NCI-H1694 treated with DMSO at 0.1 percent for 48 hours (cell line): ENCODE results near the gene SCGB1D1.

ENCODE experiments used
- DNase-seq: peaks from one replicate; lab custom pipeline; 2025; lab: John Stamatoyannopoulos, UW

Gene SCGB1D1

DNA sequence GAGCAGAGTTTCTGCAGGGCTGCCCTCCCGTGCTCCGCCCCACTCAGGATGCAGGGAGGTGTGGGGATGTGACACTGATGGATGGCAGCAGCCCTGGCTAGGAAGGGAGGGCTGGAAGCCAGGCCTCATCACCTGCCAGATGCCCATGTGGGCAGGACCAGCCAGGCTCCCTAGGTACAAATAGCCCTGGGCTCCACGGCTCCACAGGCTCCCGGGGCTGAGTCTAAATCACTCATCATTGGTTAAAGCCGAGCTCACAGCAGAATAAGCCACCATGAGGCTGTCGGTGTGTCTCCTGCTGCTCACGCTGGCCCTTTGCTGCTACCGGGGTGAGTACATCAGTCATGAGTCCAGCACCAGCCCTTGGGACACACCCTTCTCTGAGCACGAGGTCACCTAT, at the start of gene SCGB1D1:
TSS of gene SCGB1D1 (plus strand) at position 206 of the 400 bp plus-strand sequence. CDS start at position 275, 69 bp downstream.
- no peak for DNase-seq

GRCh38 chr11:62140304-62141110, 49.5 kb upstream of the SCGB1D1 start:
- DNase-seq, result no peak

DNA sequence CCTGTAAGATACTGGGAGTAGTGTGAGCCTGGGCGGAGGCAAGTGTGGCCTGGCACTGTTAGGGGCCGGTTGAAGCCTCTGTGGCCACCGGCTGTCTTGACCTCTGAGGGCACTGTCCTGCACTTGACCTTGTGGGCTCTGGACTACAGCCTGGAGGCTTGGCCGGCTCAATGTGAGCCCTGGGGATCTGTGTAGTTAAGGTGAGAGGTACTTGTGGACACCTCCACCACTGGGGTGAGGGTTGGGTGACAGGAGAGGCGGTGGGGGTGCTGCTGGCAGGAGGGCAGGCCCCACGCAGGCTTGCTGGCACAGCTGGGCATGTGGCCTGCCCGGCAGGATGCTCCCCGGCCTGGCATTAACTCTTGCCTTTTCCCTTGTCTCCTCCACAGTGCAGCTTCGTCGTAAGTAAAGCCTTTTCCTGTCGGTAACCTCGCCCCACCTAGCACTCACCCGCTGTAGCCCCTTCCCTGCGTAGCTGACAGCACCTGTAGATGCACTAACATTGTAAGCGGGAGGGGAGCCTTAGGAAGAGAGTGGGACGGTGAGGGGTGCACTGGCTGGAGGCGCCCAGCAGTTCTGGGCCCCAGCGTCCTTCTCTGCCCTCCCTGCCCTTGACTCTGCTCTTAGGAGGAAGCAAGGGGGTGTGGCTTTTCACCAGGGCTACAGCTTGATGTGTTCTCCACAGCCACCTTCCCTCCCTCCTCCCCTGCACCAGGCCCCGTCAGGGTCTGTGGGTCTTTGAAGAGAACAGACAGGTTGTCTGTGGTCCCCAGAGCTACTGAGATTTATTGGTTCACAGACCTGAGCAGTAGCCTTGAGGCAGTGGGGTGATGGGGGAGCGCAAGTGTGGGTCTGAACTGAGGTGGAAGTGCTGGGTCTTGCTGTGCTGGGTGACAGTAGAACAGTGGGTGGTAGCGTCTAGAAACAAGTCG, 48.6 kb upstream of the SCGB1D1 start:
- DNase-seq, result no peak

GRCh38 chr11:62142043-62142375, 48.0 kb upstream of the SCGB1D1 start:
- no peak for DNase-seq

GRCh38 chr11:62142921-62143320, 47.1 kb upstream of the SCGB1D1 start:
- DNase-seq, result no peak

- no peak for DNase-seq
Observed at GRCh38 chr11:62143727-62144126, 46.3 kb upstream of the SCGB1D1 start.

- DNase-seq, result no peak
Observed at GRCh38 chr11:62144641-62145255, 45.3 kb upstream of the SCGB1D1 start.

DNA sequence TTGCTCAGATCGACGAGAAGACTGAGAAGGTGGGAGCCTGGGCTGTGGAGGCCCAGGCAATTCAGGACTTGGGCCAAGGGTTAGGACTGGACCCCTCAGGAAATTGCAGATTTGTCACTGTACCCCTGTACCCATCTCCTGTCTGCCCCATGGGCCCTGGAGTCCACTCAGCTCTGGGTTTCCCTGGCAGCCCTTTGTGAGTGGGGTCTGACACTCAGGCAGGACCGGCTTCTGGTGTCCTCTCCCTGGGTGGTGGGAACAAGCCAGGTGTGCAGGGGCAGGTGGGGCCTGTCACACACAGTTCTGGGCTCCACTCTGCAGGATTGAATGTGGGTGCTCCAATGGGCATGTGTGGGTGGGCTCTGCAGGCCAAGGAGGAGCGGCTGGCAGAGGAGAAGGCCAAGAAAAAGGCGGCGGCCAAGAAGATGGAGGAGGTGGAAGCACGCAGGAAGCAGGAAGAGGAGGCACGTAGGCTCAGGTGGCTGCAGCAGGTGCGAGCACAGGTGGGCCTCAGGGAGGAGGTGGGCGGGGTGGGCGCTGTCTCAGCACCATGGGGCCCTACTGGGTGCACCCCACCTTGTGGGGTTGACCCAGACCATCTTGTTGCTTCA, 44.6 kb upstream of the SCGB1D1 start:
- DNase-seq, result no peak

DNA sequence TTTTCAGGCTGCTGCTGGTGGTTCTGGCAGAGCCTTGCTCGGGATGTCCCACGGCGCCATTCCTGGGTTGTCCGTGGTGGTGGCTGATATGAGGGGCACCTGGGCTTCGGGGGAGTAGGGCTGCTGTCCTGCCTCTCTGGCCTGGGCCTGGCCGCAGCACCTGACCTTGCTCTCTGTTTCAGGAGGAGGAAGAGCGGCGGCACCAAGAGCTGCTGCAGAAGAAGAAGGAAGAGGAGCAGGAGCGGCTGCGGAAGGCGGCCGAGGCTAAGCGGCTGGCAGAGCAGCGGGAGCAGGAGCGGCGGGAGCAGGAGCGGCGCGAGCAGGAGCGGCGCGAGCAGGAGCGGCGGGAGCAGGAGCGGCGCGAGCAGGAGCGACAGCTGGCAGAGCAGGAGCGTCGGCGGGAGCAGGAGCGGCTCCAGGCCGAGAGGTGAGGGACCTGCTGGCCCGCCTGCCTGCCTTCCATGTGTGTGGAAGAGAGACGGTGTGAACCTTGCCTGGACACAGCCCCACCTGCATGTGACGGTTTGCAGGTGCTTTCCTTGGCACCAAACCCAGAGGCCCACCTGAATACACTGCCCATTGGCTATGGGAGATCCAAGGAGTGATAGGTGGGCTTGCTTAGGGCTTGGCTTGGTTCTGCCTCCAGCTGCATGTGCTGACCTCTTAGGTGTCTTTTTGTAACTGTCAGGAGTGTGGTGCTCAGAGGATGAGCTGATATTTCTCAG, 43.4 kb upstream of the SCGB1D1 start:
- no peak for DNase-seq

GRCh38 chr11:62147545-62147944, 42.5 kb upstream of the SCGB1D1 start:
- no peak for DNase-seq

GRCh38 chr11:62148271-62148980, 41.6 kb upstream of the SCGB1D1 start:
- no peak for DNase-seq

DNA sequence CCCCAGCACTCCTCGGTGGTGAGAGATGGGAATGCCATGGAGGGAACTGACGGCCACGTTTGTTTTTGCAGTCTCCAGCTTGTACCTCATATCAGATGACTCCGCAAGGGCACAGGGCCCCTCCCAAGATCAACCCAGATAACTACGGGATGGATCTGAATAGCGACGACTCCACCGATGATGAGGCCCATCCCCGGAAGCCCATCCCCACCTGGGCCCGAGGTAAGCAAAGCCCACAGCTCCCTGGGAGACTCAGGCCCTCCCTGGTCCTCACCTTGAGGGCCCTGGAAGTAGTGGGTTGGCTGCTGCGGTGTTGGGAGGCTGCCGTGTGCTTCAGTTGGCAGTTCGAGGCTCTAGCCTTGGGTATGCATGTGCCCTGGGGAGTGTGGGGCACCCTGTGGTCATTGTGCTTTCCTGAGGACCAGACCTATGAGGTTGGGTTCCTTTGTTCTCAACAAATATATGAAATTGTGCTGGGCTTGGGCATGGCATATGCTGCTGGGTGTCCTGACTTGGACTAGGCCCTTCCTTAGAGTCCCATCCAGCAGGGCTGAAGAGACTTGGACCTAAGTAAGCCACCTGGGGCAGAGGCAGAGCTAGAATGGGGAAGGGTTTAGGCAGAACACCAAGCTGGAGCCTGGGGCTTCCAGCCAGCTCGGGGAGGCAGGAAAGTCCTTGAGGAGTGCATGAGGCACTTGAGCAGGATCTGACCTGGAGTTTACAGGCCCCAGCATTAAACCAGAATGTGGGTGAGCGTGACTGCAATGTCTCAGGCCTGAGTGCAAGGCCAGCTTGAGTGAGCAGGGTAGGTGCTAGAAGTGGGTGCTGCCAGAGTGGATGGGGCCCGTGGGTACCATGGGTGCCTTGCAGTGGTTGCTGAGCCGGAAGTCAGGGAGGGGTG, 39.8 kb upstream of the SCGB1D1 start:
- DNase-seq, result no peak

DNA sequence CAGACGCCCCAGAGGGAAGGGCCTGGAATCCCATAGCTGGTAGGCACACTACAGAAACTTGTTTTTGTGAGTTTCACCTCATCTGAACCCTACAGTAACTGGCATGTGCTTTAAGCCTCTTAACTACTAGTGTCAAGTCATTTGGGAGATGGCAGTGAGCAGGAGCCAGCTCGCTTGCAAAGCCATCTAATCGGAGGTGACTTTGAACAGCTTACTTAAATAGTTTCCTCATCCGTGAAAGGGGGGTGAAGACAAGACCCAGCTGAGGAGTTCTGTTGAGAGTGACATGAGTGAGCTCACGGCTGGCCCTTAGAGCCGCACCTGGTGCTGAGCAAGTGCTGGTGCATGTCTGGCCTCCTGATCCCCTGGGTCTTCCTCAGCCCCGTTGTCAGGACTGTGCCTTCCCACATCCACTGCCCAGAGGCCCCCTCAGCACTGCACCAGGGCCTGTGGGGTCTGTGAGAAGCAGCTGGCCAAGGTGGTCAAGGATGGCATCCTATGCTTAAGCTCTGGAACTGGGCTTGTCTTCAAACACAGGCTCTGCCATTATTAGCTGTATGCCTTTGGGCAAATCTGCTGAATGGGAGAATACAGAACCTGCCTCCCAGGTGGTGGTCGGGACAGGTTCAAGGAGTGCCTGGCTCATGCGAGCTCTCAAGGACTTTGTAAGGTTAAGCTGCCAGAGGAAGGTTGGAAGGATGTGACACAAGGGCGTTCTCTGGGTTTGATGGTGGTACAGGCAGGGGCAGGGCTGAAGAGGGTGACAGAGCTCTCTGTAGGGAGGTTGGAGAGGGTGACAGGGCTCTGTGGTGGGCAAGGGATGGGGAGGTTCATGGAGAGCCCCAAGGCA, 38.9 kb upstream of the SCGB1D1 start:
- DNase-seq, result no peak

DNA sequence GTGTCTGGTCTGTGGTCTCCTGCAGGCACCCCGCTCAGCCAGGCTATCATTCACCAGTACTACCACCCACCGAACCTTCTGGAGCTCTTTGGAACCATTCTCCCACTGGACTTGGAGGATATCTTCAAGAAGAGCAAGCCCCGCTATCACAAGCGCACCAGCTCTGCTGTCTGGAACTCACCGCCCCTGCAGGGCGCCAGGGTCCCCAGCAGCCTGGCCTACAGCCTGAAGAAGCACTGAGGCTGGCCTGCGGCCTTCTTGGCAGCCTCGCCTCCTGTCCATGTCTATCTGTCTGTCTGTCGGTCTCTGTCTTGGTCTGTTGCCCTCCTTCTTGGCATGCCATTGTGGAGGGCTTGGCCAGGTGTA, 38.3 kb upstream of the SCGB1D1 start:
- no peak for DNase-seq

DNA sequence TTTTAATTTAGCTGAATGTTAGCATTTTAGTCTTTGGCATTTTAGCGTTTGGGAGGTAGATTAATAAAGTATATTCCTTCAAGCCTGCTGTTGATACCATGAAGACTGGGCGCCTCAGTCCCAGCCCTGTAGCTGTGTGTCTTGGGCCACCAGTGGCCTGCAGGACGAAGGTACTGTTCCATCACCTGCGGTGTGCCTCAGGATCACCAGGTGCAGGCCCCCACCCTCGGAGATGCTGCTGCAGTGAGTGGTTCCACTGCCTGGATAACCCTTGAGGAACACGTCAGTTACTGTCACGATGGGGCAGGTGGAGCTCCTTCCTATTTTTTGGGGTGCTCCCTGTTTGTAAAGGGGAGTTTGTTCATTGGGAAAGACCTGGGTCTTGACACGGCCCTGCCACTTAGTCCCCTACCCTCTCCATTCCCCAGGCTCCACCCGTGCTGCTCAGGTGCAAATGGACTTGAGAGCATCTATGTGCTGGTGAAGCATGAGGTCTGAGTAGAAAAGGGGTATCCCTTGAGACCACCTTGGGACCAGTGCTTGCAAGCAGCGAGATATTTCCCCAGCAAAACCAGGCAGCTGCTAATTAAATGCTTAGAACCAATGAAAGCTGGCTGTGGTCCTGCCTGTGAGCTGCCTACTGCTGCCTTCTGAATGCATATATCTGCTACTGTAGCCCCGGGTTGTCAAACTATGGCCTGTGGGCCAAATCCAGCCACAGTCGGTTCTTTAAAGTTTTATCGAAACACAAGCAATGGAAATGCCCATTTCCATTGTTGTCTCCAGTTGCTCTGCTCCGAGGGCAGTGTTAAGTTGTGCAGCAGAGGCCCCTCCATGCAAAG, 37.5 kb upstream of the SCGB1D1 start:
- DNase-seq, result no peak

DNA sequence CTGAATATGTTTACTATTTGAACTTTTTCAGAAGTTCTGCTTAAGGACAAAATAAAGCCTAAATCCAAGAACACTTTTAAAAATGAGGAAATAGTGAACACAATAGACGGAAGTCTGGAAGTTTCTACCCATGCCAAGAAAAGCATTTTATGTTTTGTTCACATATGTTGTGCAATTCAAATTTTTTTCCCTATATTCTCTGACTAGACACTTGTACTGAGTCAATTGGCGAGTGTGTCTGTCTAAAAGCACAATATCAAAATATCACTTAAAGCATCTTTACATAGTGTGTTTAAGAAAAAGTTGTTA, 37.0 kb upstream of the SCGB1D1 start:
- DNase-seq, result no peak

DNA sequence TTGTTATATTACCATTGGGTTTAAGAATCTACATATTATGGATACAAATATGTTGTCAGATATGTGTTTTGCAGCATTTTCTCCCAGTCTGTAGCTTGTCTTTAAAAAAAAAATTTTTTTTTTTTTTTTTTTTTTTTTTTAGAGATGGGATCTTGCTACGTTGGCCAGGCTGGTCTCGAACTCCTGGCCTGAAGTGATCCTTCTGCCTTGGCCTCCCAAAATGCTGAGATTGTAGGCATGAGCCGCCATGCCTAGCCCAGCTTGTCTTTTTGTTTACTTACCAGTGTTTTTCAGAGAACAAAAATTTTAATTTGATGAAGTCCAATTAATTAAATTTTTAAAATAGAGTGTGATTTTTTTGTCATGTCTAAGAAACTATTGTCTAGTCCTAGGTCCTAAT, 36.4 kb upstream of the SCGB1D1 start:
- no peak for DNase-seq

GRCh38 chr11:62157603-62158002, 32.4 kb upstream of the SCGB1D1 start:
- no peak for DNase-seq
